Measurements from ENCODE around the gene DRC3.

DNA sequence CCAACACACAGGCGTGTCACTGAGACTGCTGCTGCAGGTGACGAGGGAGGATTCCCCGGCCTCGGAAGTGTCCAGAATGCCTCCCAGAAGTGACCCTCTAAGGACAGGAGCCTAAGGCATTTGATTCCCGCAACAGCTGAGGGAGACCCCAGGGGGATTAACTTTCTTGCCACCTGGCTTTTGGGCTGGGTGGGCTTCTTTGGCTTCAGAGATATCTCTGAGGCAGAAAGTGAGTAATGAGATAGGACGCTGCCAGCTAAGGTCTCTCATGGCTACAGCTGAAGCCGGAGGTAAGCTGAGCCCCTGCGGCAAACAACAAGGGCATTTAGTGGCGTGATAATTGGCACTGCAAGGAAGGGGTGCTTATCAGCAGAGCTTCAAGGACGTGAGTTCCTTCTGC lies 17.0 kb downstream of the DRC3 start:
- TF ChIP-seq, protein P1, sequence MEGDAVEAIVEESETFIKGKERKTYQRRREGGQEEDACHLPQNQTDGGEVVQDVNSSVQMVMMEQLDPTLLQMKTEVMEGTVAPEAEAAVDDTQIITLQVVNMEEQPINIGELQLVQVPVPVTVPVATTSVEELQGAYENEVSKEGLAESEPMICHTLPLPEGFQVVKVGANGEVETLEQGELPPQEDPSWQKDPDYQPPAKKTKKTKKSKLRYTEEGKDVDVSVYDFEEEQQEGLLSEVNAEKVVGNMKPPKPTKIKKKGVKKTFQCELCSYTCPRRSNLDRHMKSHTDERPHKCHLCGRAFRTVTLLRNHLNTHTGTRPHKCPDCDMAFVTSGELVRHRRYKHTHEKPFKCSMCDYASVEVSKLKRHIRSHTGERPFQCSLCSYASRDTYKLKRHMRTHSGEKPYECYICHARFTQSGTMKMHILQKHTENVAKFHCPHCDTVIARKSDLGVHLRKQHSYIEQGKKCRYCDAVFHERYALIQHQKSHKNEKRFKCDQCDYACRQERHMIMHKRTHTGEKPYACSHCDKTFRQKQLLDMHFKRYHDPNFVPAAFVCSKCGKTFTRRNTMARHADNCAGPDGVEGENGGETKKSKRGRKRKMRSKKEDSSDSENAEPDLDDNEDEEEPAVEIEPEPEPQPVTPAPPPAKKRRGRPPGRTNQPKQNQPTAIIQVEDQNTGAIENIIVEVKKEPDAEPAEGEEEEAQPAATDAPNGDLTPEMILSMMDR (IDR thresholded peaks at IDR 0.05; ENCODE audit: insufficient read depth, low read depth, low read length): no peak
- TF ChIP-seq EZH2 (IDR thresholded peaks at IDR 0.05; ENCODE audit: insufficient read depth, low read length): no peak
